Activated effector memory CD4-positive, alpha-beta T cell treated with Interleukin-2 at 50 U/mL for 16 hours (primary cell): ENCODE measurements around the gene HEPN1.

Experiments
- DNase-seq: peaks from one replicate; pipeline ENCODE4 v3.0.0-alpha.2; 2020

HEPN1 gene

GRCh38 chr11:124902616-124903015, 16.4 kb upstream of the HEPN1 start:
- DNase-seq, result no peak

GRCh38 chr11:124915541-124916369, 3.3 kb upstream of the HEPN1 start:
- DNase-seq, result no peak

DNA sequence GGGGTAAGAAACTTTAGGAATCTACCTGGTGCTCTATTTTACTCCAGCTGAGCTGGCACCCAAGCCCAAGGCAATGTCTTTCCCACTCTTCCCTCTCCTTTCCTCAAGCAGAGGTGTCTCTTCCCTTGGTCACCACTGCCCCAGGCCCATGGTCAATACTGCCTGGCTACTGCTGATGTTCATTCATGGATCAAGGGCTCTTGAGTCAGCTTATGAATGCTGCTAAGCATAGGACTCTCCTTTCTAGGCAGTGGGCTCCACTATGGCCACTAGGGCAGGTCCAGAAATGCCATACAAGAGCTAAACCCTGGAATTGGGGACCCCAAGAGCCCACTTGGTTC, 2.7 kb upstream of the HEPN1 start:
- no peak for DNase-seq

DNA sequence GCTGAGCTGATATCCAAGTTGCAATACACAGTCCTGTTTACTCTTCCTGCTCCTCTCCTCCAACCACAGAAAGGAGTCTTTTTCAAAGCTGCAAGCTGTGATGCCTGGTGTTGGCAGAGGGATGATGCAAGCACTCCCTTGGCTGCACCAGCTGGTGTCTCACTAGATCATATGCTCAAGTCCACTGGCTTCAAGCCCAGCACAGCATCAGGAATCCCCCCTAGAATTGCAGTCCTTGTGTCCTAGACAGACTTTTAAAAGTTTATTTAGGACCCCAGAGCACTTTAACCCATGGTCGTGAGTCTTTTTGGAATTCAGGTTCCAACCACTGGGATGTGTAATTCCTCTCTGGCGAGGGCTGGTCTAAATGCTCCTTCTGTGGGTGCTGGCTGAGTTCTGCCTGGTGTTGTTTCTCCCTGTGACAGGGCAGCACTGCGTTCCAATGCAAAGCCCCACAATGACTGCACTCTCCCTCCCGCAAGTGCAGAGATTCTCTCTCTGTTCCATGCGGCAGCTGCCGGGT, 1.9 kb upstream of the HEPN1 start:
- DNase-seq, result no peak

DNA sequence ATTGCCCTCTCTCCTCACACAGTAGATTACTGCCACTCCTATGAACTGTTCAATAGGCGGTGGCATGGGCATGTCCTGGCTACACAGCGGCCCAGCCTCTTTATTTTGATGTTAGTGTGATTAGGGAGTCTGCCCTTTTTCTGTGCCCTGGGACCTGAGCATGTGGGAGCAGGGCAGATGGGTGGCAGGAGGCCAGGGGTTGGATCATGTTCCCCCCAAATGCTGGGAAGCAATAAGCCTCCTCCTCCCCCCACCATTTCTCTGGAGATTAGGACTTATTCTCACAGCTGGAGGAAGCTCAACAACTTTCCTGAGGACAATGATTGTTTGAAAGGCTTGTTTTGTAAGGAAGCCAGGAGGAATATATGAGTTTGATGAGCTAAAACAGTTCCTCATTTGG, 848 bp downstream of the HEPN1 start:
- no peak for DNase-seq

GRCh38 chr11:124920356-124920755, 1.3 kb downstream of the HEPN1 start:
- DNase-seq, result no peak

- DNase-seq, result peak; percentile 57
Measured at GRCh38 chr11:124920870-124921609, 2.0 kb downstream of the HEPN1 start.

DNA sequence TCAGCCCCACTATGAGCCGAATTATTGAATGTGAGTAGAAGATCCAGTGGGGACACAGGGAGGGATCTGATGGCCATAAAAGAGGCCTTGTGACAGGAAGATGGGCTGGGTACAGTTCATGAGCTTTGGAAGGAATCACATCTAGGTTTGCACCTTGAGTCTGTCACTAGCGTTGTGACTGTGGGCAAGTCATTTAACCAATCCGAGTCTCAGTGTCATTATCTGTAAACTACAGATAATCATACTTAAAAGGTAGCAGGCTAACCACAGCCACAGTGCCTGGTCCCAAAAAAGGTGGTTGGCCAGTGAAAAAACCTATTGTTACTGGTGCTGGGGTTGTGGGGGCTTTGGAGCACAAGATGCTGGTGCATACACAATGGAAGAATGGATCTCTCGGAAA, 3.8 kb downstream of the HEPN1 start:
- no peak for DNase-seq

- no peak for DNase-seq
Measured at GRCh38 chr11:124923296-124923695, 4.2 kb downstream of the HEPN1 start.

GRCh38 chr11:124928942-124929665, 10.1 kb downstream of the HEPN1 start:
- no peak for DNase-seq

DNA sequence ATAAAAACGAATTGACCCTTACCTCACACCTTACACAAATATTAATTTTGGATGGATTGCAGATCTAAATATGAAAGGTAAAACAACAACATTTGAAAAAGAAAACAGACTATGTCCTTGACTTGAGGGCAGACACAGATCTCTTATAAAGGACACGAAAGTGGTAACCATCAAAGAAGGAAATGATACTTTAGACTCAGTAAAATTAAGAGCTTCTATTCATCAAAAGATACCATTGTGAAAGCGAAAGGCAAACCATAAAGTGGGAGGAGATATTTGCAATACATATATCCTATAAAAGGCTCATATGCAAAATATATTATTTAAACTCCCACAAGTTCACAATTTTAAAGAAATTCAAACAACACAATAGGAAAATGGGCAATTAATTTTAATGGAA, 11.7 kb downstream of the HEPN1 start:
- DNase-seq, result no peak

DNA sequence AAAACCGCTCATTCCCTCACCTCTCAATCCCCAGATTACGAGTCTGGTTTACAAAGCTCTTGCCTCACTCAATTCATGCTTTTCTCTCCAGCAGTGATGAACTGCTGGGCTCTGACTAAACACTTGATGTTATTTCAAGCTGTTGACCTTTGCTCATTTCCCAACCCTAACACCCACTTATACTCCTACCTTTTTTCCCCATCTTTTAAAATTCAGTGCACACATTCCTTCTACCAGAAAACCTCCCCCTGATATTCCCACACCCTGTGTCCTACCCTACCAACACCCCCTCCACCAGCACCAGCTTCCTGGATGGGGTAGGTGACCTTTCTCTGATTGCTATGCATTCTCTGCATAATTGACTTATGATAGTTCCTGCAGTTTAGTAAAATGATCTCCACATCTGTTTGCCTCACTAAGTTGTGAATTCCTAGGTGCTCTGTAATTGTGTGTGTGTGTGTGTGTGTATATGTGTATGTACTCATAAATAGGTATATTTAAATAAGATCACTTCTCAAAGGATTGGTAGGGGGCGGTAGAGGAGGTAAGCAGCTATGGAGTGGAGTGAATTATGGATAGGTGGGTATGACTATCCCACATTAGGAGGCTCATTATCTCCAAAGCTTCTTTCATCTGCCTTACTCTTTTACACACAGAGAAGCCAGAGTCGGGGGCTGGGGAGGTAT, 16.0 kb downstream of the HEPN1 start:
- DNase-seq, result no peak

GRCh38 chr11:124935548-124936514, 16.8 kb downstream of the HEPN1 start, which contains the start of gene HEPACAM:
TSS of gene HEPACAM (minus strand) at chr11:124936047. CDS start at chr11:124936006, 41 bp downstream.
- DNase-seq, result no peak

GRCh38 chr11:124937336-124937935, 18.4 kb downstream of the HEPN1 start:
- no peak for DNase-seq

DNA sequence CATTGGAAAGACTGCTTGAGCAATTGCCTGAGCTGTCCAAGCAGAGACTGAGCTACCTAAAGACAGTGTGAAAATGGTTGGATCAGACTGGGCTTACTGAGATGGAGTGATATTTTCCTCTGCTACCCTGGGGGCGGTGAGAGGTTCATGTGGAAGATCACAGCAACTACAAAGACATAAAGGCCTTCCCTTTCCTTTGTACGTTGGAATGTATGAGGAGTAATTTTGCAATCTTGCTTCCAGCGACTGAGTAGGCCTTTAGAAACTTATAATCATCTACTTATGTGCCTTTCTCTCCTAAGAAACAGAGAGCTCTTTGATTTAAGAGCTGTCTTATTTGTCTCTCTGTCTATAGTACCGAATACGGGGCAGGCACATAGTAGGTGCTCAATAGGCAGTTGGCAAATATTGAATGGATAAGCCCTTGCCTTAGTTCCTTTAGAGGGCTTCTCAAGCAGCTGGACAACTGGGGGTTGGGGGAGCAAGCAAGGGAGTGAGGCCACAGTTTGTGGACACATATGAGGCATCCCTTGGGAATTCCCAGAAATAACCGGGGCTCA, 19.2 kb downstream of the HEPN1 start:
- no peak for DNase-seq

DNA sequence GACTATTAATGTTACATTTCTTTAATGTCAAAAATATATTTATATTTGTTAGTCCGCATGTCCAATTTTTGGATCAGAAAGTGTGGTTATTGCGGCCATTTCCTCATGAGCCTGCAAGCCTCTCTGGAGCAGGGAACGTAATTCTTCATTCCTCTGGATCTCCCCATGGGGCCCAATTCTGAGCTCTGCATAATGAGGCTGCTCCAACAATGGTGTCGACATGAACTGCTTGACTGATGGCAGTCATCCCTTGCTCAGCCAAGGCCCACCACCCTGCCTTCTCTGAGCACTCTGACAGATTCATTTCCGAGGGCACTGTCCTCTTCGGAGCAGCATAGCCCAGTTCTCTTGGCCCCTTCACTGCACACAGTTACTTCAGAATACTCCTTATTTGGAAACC, 19.9 kb downstream of the HEPN1 start:
- DNase-seq, result no peak

GRCh38 chr11:124941703-124942102, 22.7 kb downstream of the HEPN1 start:
- no peak for DNase-seq

- no peak for DNase-seq
Measured at GRCh38 chr11:124942466-124943253, 23.6 kb downstream of the HEPN1 start.

DNA sequence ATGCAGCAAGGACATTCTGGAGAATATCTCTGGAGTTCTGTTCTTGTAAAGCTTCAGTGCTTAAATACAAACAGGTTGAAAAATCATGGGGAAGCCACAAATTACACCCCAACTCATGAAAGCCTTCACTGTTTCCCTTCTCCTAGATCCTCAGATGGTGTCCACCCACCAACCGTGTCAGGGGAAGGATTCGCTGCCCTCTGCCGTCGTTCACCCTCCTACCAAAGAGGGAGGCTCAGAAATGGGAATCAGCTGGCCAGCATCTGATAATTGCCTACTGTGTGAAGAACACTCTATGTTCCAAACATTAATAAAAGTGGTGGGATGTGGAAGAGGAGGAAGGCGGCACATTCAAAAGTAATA, 24.2 kb downstream of the HEPN1 start:
- no peak for DNase-seq

GRCh38 chr11:124943741-124944140, 24.7 kb downstream of the HEPN1 start:
- DNase-seq, result no peak
